Stimulated activated CD4-positive, alpha-beta T cell treated with anti-CD3 and anti-CD28 coated beads, Interleukin-12 subunit alpha, Interleukin-12 subunit beta, amount 100 ng/mL, for 24 hours (primary cell): ENCODE data around the gene SYAP1.
"Not testable (repeated sequence)": the region's sequence is repeated elsewhere in the genome, so short reads cannot be mapped to it uniquely, and the experiment has no call there.

ENCODE experiments used
- DNase-seq, 2 experiments: peaks; one replicate each; pipeline ENCODE4 v3.0.0-alpha.2; 2020; ENCODE audit warnings: low read depth in 2 of 2

Gene SYAP1

GRCh38 chrX:16719334-16720084, at the start of gene SYAP1:
SYAP1 (plus strand) TSS chrX:16719612; CDS start chrX:16719725, 113 bp downstream.
- DNase-seq, result peak; percentile 82 to 83

GRCh38 chrX:16671005-16671404, 48.4 kb upstream of the SYAP1 start:
- DNase-seq, result no peak

- DNase-seq, result no peak
These were observed 40.7 kb upstream of the SYAP1 start for GRCh38 chrX:16678689-16679088.

- no peak for DNase-seq
These were observed 36.3 kb upstream of the SYAP1 start for GRCh38 chrX:16683007-16683664.

- no peak for DNase-seq
These were observed 31.9 kb upstream of the SYAP1 start for GRCh38 chrX:16687514-16687913.

- peak; percentile 14 to 57 for DNase-seq
These were observed 24.2 kb upstream of the SYAP1 start for GRCh38 chrX:16695079-16695676.

- no peak for DNase-seq
These were observed 22.5 kb upstream of the SYAP1 start for GRCh38 chrX:16696956-16697355.

GRCh38 chrX:16699389-16699788, 20.0 kb upstream of the SYAP1 start:
- DNase-seq, result no peak

GRCh38 chrX:16700734-16701133, 18.7 kb upstream of the SYAP1 start:
- no peak for DNase-seq

GRCh38 chrX:16702700-16703599, 16.5 kb upstream of the SYAP1 start:
- DNase-seq, result no peak

- no peak for DNase-seq
These were observed 14.0 kb upstream of the SYAP1 start for GRCh38 chrX:16705370-16705769.

GRCh38 chrX:16708016-16708415, 11.4 kb upstream of the SYAP1 start:
- DNase-seq, result no peak

GRCh38 chrX:16711219-16711811, 8.1 kb upstream of the SYAP1 start:
- DNase-seq, result no peak

GRCh38 chrX:16711893-16712547, 7.4 kb upstream of the SYAP1 start:
- no peak for DNase-seq

GRCh38 chrX:16712548-16713155, 6.8 kb upstream of the SYAP1 start, which contains the start of gene CTPS2:
CTPS2 (minus strand) TSS chrX:16712669; CDS start chrX:16702902, 9,767 bp downstream.
- DNase-seq, result peak; percentile 5 to 32

GRCh38 chrX:16714504-16714903, 4.9 kb upstream of the SYAP1 start:
- no peak for DNase-seq

GRCh38 chrX:16715638-16716037, 3.8 kb upstream of the SYAP1 start:
- not testable (repeated sequence) for DNase-seq

- not testable (repeated sequence) for DNase-seq
These were observed 3.0 kb upstream of the SYAP1 start for GRCh38 chrX:16716451-16716850.

GRCh38 chrX:16718824-16719333, 533 bp upstream of the SYAP1 start:
- no peak for DNase-seq

- no peak for DNase-seq
These were observed 3.1 kb downstream of the SYAP1 start for GRCh38 chrX:16722481-16722880.
